ENCODE results near the gene RGR.

RGR gene

DNA sequence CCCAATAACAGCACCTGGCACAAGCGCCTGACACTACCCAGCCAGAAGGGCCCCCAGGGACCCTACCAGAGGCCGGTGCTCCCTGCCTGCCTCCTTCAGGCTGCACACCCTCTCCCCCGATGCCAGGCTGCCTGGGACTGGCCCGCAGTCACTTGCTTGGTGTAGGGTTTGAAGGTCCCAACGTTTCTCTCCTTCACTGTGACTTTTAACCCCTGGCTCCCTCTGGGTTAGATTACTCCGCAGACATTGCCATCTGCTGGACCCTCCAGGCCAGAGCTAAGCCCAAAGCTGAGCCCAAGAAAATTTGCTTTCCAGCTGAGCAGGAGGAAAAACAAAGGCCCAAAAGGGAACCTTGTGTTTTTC is 43.6 kb upstream of the RGR start:
- TF ChIP-seq, protein P1, sequence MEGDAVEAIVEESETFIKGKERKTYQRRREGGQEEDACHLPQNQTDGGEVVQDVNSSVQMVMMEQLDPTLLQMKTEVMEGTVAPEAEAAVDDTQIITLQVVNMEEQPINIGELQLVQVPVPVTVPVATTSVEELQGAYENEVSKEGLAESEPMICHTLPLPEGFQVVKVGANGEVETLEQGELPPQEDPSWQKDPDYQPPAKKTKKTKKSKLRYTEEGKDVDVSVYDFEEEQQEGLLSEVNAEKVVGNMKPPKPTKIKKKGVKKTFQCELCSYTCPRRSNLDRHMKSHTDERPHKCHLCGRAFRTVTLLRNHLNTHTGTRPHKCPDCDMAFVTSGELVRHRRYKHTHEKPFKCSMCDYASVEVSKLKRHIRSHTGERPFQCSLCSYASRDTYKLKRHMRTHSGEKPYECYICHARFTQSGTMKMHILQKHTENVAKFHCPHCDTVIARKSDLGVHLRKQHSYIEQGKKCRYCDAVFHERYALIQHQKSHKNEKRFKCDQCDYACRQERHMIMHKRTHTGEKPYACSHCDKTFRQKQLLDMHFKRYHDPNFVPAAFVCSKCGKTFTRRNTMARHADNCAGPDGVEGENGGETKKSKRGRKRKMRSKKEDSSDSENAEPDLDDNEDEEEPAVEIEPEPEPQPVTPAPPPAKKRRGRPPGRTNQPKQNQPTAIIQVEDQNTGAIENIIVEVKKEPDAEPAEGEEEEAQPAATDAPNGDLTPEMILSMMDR (IDR thresholded peaks at IDR 0.05; ENCODE audit: control insufficient read depth, insufficient read depth, low read depth, low read length, missing control alignments) = no peak
- no peak overlapping the region for H3K4me3 ChIP-seq (ENCODE audit: control insufficient read depth, low read depth, low read length)
- no peak for DNase-seq (ENCODE audit: low read depth)

- DNase-seq (ENCODE audit: low read depth) = no peak
- H3K4me3 ChIP-seq (ENCODE audit: control insufficient read depth, low read depth, low read length) = no peak overlapping the region
- TF ChIP-seq, protein P1 (IDR thresholded peaks at IDR 0.05; ENCODE audit: control insufficient read depth, insufficient read depth, low read depth, low read length, missing control alignments) = no peak
Measured at GRCh38 chr10:84201682-84202081, 43.2 kb upstream of the RGR start.

GRCh38 chr10:84202349-84202748 is 42.5 kb upstream of the RGR start:
- TF ChIP-seq, protein P1 (IDR thresholded peaks at IDR 0.05; ENCODE audit: control insufficient read depth, insufficient read depth, low read depth, low read length, missing control alignments) = no peak
- no peak for DNase-seq (ENCODE audit: low read depth)

DNA sequence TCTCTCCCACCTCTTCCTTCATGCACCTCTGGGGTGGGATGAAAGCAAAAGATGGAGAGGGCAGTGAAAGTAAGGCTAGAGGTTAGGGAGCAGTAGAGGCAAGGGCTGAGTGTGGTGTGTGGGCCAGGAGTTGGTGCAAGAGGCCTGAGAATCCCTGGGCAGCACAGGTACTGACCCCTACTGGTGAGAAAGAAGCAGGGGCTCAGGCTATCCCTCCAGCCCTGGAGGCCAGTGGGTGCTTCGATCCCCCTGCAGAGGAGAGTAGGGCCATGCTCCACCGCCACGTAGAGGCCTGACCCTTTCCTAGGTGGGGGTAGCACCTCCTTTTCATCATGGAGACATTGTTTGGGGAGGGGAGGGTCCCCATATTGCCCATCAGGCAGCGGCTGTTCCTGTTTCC is 40.7 kb upstream of the RGR start:
- no peak for DNase-seq (ENCODE audit: low read depth)
- H3K4me3 ChIP-seq (ENCODE audit: control insufficient read depth, low read depth, low read length) = no peak overlapping the region
- TF ChIP-seq, protein P1 (IDR thresholded peaks at IDR 0.05; ENCODE audit: control insufficient read depth, insufficient read depth, low read depth, low read length, missing control alignments) = peak; percentile 19

More at GRCh38 chr10:84202349-84202748, 42.5 kb upstream of the RGR start:
- no peak overlapping the region for H3K4me3 ChIP-seq (ENCODE audit: control insufficient read depth, low read depth, low read length)

- DNase-seq (ENCODE audit: low read depth) = no peak
- no peak overlapping the region for H3K4me3 ChIP-seq (ENCODE audit: control insufficient read depth, low read depth, low read length)
- TF ChIP-seq, protein P1 (IDR thresholded peaks at IDR 0.05; ENCODE audit: control insufficient read depth, insufficient read depth, low read depth, low read length, missing control alignments) = no peak
Measured at GRCh38 chr10:84204610-84205009, 40.2 kb upstream of the RGR start.

DNA sequence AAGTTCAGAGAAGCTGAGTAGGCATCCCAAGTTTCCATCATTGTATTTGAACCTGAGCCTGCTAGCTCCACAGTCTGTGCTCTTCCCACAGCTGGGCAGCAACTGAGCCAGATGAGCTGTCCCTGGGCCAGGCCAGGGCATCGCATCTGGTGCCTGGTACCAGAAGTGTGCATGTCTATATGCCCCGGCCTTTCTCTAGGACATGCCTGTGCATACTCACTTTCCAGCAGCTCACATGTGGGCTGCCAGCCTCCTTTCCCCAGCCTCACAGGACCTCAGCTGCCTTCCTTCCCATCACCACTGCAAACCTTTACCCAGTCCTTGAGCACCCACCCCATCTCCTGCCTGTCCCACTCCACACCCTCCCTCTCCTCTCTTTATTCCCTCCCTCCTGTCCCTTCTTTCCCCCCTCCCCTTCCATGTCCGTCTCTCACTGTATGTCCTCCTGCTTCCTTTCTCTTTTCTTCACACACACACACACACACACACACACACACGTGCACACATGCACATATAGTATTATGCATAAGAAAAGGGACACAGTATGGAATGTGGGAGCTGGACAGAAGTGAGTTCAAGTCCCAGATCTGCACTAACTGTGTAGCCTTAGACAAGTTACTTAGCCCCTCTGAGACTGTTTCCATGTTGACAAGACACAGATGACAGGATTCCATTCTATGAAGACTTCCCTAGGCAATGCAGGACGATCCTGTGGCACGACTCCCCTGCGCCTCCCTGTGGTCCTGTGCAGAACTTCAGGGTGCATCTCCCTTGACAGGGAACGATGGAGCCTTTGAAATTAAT is 39.6 kb upstream of the RGR start:
- DNase-seq (ENCODE audit: low read depth) = no peak
- TF ChIP-seq, protein P1 (IDR thresholded peaks at IDR 0.05; ENCODE audit: control insufficient read depth, insufficient read depth, low read depth, low read length, missing control alignments) = peak; percentile 76
- H3K4me3 ChIP-seq (ENCODE audit: control insufficient read depth, low read depth, low read length) = no peak overlapping the region
